OCI-LY1 (cell line): ENCODE data around the gene DDAH1.

ENCODE experiments used
- H2AFZ ChIP-seq: fragments of 200-600 bp; sonication (generic), shearing (Covaris generic); 2 replicates; pipeline ENCODE4 v1.6.0; 2014; ENCODE audit warnings: antibody characterized with exemption, mild to moderate bottlenecking, low read length
- H3F3A ChIP-seq: fragments of 200-600 bp; sonication (generic), shearing (Covaris generic); 2 replicates; pipeline ENCODE4 v1.6.0; 2014; ENCODE audit warnings: mild to moderate bottlenecking, antibody characterized with exemption, low read length, moderate library complexity; ENCODE audit not compliant: insufficient read depth
- H3K27ac ChIP-seq: fragments of 200-600 bp; sonication (generic); 2 replicates; pipeline ENCODE4 v1.5.1; 2014; ENCODE audit warnings: low read length, mixed run types, mild to moderate bottlenecking, low read depth; ENCODE audit not compliant: poor library complexity, severe bottlenecking
- H3K27me3 ChIP-seq: fragments of 200-600 bp; sonication (generic); 2 replicates; pipeline ENCODE4 v1.6.0; 2014; ENCODE audit warnings: antibody characterized with exemption, mild to moderate bottlenecking, low read length, moderate library complexity; ENCODE audit not compliant: insufficient read depth
- H3K36me3 ChIP-seq: fragments of 200-600 bp; sonication (generic); 2 replicates; pipeline ENCODE4 v1.6.1; 2014; ENCODE audit warnings: mild to moderate bottlenecking, antibody characterized with exemption, low read length, moderate library complexity, mixed read lengths; ENCODE audit not compliant: insufficient read depth
- H3K4me1 ChIP-seq: fragments of 200-600 bp; sonication (generic); 2 replicates; pipeline ENCODE4 v1.5.1; 2014; ENCODE audit warnings: mild to moderate bottlenecking, low read length, moderate library complexity; ENCODE audit not compliant: insufficient read depth, severe bottlenecking
- H3K4me2 ChIP-seq: fragments of 200-600 bp; sonication (generic), shearing (Covaris generic); 2 replicates; pipeline ENCODE4 v1.6.1; 2014; ENCODE audit warnings: low read length
- H3K4me3 ChIP-seq: fragments of 200-600 bp; sonication (generic); 2 replicates; pipeline ENCODE4 v1.5.1; 2014; ENCODE audit warnings: low read length, low read depth, mild to moderate bottlenecking, mixed read lengths; ENCODE audit not compliant: poor library complexity, severe bottlenecking
- H3K79me2 ChIP-seq: fragments of 200-600 bp; shearing (Covaris generic); 2 replicates; pipeline ENCODE4 v1.6.1; 2016; ENCODE audit warnings: mixed run types, low read length, mixed read lengths; ENCODE audit not compliant: insufficient read depth
- H3K9ac ChIP-seq: fragments of 200-600 bp; sonication (generic), shearing (Covaris generic); 2 replicates; pipeline ENCODE4 v1.6.1; 2014; ENCODE audit warnings: mild to moderate bottlenecking, low read length, mixed read lengths
- H3K9me2 ChIP-seq: fragments of 200-600 bp; sonication (generic), shearing (Covaris generic); 2 replicates; pipeline ENCODE4 v1.6.1; 2014; ENCODE audit warnings: low read depth, mild to moderate bottlenecking, low read length, mixed read lengths
- H3K9me3 ChIP-seq: fragments of 200-600 bp; shearing (Covaris generic); 2 replicates; pipeline ENCODE4 v1.6.1; 2014; ENCODE audit warnings: low read length, mixed read lengths
- H4K20me1 ChIP-seq: fragments of 200-600 bp; sonication (generic), shearing (Covaris generic); 2 replicates; pipeline ENCODE4 v1.6.0; 2016; ENCODE audit warnings: mild to moderate bottlenecking, low read length; ENCODE audit not compliant: insufficient read depth
- EZH2 ChIP-seq: fragments of 200-600 bp; sonication (generic), shearing (Covaris generic); IDR thresholded peaks from 2 replicates; pipeline ENCODE4 v1.8.0; 2017; ENCODE audit warnings: borderline replicate concordance, mixed run types, mild to moderate bottlenecking, antibody characterized with exemption, low read length, moderate library complexity, mixed read lengths
- TF ChIP-seq, protein P1 (sequence below): fragments of 200-600 bp; sonication (generic), shearing (Covaris generic); IDR thresholded peaks from 2 replicates; pipeline ENCODE4 v1.5.1; 2017; ENCODE audit warnings: mild to moderate bottlenecking, antibody characterized with exemption, low read length, moderate library complexity, mixed read lengths

The DDAH1 gene

GRCh38 chr1:85378534-85378933 is 86.4 kb downstream of the DDAH1 start:
- Histone ChIP-seq H2AFZ (no peak overlapping the region), H3K79me2 (no peaks in the 10 kb centered on the region), H3K9me3 (no peaks in the 10 kb centered on the region), H3K27ac (no peak overlapping the region), H3K4me1 (no peaks in the 10 kb centered on the region), H4K20me1 (no peaks in the 10 kb centered on the region), H3K9ac (no peak overlapping the region), H3K4me3 (no peak overlapping the region), H3K27me3 (no peaks in the 10 kb centered on the region), H3K9me2 (no peaks in the 10 kb centered on the region), H3F3A (no peaks in the 10 kb centered on the region), H3K4me2 (no peak overlapping the region), H3K36me3 (no peaks in the 10 kb centered on the region)
- TF ChIP-seq, protein P1, sequence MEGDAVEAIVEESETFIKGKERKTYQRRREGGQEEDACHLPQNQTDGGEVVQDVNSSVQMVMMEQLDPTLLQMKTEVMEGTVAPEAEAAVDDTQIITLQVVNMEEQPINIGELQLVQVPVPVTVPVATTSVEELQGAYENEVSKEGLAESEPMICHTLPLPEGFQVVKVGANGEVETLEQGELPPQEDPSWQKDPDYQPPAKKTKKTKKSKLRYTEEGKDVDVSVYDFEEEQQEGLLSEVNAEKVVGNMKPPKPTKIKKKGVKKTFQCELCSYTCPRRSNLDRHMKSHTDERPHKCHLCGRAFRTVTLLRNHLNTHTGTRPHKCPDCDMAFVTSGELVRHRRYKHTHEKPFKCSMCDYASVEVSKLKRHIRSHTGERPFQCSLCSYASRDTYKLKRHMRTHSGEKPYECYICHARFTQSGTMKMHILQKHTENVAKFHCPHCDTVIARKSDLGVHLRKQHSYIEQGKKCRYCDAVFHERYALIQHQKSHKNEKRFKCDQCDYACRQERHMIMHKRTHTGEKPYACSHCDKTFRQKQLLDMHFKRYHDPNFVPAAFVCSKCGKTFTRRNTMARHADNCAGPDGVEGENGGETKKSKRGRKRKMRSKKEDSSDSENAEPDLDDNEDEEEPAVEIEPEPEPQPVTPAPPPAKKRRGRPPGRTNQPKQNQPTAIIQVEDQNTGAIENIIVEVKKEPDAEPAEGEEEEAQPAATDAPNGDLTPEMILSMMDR: no peak
- TF ChIP-seq EZH2: no peak

GRCh38 chr1:85376356-85376755 is 88.6 kb downstream of the DDAH1 start:
- Histone ChIP-seq H3K9ac (no peak overlapping the region), H3K27ac (no peak overlapping the region), H2AFZ (no peak overlapping the region), H3K4me3 (no peak overlapping the region), H3K27me3 (no peaks in the 10 kb centered on the region), H4K20me1 (no peaks in the 10 kb centered on the region), H3K36me3 (no peaks in the 10 kb centered on the region), H3K4me2 (no peak overlapping the region), H3K4me1 (no peaks in the 10 kb centered on the region), H3K9me3 (no peaks in the 10 kb centered on the region), H3F3A (no peaks in the 10 kb centered on the region), H3K79me2 (no peaks in the 10 kb centered on the region), H3K9me2 (no peaks in the 10 kb centered on the region)
- no peak for TF ChIP-seq EZH2
- TF ChIP-seq, protein P1: no peak

DNA sequence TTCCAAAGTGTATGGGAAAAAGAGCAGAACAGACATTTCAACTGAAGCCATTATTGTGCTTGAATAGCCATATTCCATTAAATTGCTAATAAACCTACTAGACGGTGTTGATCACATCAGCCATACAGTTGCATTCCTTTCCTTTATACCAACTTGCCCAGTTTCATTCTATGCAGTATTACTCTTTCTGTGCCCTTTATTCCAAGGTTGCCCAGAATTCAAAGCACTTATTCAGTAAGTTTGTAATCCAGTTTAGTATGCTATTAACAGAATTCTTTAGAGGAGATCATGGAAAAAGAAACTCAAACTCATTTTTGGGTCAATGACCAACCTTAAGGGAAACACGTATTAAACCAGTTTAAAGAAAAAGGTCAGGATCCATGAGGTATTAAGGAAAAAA is 89.5 kb downstream of the DDAH1 start:
- Histone ChIP-seq H3K79me2 (no peaks in the 10 kb centered on the region), H3F3A (no peaks in the 10 kb centered on the region), H3K27ac (no peak overlapping the region), H3K4me3 (no peak overlapping the region), H3K9ac (no peak overlapping the region), H3K4me2 (no peak overlapping the region), H4K20me1 (no peaks in the 10 kb centered on the region), H3K27me3 (no peaks in the 10 kb centered on the region), H3K4me1 (no peaks in the 10 kb centered on the region), H3K9me2 (no peaks in the 10 kb centered on the region), H3K36me3 (no peaks in the 10 kb centered on the region), H2AFZ (no peak overlapping the region), H3K9me3 (no peaks in the 10 kb centered on the region)
- TF ChIP-seq, protein P1: no peak
- no peak for TF ChIP-seq EZH2
